ENCODE data around the gene USF1.

Gene USF1

GRCh38 chr1:161045736-161046604 is at the start of gene USF1:
Gene USF1, minus strand, starts transcription at chr1:161045977. Its CDS starts 2,702 bp downstream, at chr1:161043275.
- DNase-seq (ENCODE audit: low spot score), result peak; percentile 95

GRCh38 chr1:161095230-161095629 is 49.5 kb upstream of the USF1 start:
- DNase-seq (ENCODE audit: low spot score), result no peak

GRCh38 chr1:161094481-161094880 is 48.7 kb upstream of the USF1 start:
- DNase-seq (ENCODE audit: low spot score), result no peak

GRCh38 chr1:161092621-161093028 is 46.8 kb upstream of the USF1 start:
- DNase-seq (ENCODE audit: low spot score), result no peak

GRCh38 chr1:161091796-161092507 is 46.2 kb upstream of the USF1 start:
- DNase-seq (ENCODE audit: low spot score), result no peak

- DNase-seq (ENCODE audit: low spot score), result no peak
These were observed 45.3 kb upstream of the USF1 start for GRCh38 chr1:161091093-161091492.

- DNase-seq (ENCODE audit: low spot score), result no peak
These were observed 44.8 kb upstream of the USF1 start for GRCh38 chr1:161090617-161091016.

- DNase-seq (ENCODE audit: low spot score), result no peak
These were observed 44.2 kb upstream of the USF1 start for GRCh38 chr1:161089938-161090337.

GRCh38 chr1:161089251-161089924 is 43.6 kb upstream of the USF1 start, which contains the start of gene NECTIN4:
Gene NECTIN4, minus strand, starts transcription at chr1:161089558. Its CDS starts 262 bp downstream, at chr1:161089296.
- no peak for DNase-seq (ENCODE audit: low spot score)

- no peak for DNase-seq (ENCODE audit: low spot score)
These were observed 42.9 kb upstream of the USF1 start for GRCh38 chr1:161088587-161089110.

GRCh38 chr1:161086457-161086856 is 40.7 kb upstream of the USF1 start:
- DNase-seq (ENCODE audit: low spot score), result no peak

GRCh38 chr1:161085165-161085564 is 39.4 kb upstream of the USF1 start:
- no peak for DNase-seq (ENCODE audit: low spot score)

- DNase-seq (ENCODE audit: low spot score), result no peak
These were observed 38.8 kb upstream of the USF1 start for GRCh38 chr1:161084597-161084988.

GRCh38 chr1:161083748-161084596 is 38.2 kb upstream of the USF1 start:
- DNase-seq (ENCODE audit: low spot score), result no peak

GRCh38 chr1:161082996-161083747 is 37.4 kb upstream of the USF1 start:
- DNase-seq (ENCODE audit: low spot score), result no peak

GRCh38 chr1:161082483-161082882 is 36.7 kb upstream of the USF1 start:
- DNase-seq (ENCODE audit: low spot score), result no peak

- no peak for DNase-seq (ENCODE audit: low spot score)
These were observed 35.7 kb upstream of the USF1 start for GRCh38 chr1:161081519-161081918.

- no peak for DNase-seq (ENCODE audit: low spot score)
These were observed 34.9 kb upstream of the USF1 start for GRCh38 chr1:161080441-161081405.

GRCh38 chr1:161079436-161080110 is 33.8 kb upstream of the USF1 start:
- no peak for DNase-seq (ENCODE audit: low spot score)

Data from putamen (tissue), 1 donor.